Myocyte (in vitro differentiated cells): ENCODE data around the gene TEX12. TPM values are rescaled to one million over a fixed set of nuclear protein-coding genes. Genes with fewer than 3 reads are reported as not detected.

Source experiments
- DNase-seq: peaks from one replicate; pipeline ENCODE4 v3.0.0-alpha.2; 2012; ENCODE audit warnings: low read depth
- total RNA-seq: library from RNA; depleted of rRNA; stranded (reverse); fragments of >200 nt; gene quantifications from 2 replicates; pipeline ENCODE4 v1.2.3, GENCODE V29; 2014

TEX12 gene
- total RNA-seq, 1 donor from 2014 or later = not detected

- DNase-seq = no peak
Observed at GRCh38 chr11:112211536-112211935, 44.4 kb downstream of the TEX12 start.

GRCh38 chr11:112212290-112212689, 45.1 kb downstream of the TEX12 start:
- no peak for DNase-seq

GRCh38 chr11:112212710-112213109, 45.5 kb downstream of the TEX12 start:
- DNase-seq = no peak

DNA sequence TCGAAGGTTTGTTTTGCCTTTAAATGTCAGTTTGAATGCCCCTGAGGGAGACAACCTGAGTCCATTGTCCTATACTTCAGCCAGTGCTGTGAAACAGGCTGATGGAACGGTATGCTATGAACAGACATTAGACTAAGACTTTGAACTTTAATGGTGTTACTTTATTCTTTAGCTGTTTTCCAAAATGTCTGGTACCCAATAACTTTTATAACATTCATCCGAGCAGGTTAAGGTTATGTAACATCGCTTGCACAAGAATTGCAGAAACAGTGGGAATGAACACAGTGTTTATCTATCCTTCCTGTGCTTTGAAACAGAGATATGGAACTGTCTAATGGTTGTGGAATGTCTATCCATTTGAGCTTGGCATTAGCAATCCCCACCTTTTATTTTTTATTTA, 46.6 kb downstream of the TEX12 start:
- DNase-seq = no peak

GRCh38 chr11:112215621-112216020, 48.4 kb downstream of the TEX12 start:
- DNase-seq = no peak

DNA sequence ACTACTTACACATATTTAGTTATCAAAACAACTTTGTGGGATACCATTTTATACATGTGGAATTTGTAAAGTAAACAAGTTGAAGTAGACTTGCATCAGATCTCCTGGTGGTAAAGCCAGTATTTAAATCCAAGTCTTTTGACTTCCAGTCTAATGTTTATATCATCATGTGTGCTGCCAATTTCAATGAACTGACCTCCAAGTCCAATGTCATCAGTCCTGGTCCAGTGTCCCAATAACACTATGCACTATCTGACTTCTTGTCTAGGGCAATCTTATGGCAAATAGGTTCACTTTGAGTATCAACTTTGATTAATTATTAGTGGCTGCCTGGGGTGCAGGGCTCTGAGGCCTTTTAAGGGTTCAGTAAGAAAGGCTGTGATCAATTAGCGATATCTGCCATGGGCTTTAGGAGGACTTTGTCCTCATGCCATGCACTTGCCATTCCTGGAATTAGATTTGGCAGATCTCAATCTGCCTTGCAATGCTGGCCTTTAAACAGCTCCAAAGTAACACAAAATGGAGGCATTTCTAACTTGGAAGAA, 49.5 kb downstream of the TEX12 start:
- DNase-seq = no peak

- peak; percentile 85 for DNase-seq
Observed at GRCh38 chr11:112219476-112220232, 52.5 kb downstream of the TEX12 start.

DNA sequence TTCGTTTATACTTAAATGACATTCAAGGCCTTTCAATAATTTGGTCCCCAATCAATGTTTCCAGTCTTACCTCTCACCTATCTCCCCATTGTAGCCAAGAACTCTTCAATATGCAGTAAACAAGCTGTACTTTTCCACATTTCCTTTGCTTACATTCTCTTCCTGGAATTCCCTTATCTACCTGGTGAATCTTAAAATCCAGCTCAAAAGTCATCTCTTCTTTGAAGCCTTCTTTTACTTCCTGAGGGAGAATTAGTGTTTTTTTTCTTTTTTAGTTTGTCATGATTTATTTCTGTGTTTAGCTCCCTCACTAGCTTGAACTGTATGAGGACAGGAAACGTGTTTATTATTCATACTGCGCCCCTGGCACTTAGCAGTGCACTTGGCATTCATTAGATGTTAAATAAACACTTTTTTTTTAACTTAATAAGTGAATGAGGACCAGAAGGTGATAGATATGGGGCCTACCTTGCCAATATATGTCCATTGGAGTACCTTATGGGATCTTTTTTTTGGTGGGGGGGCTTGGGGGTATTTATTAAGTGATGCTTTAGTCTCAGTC, 54.2 kb downstream of the TEX12 start:
- DNase-seq = no peak

Other genes starting within 250 kb of the TEX12 start
- 0.70 and 1.7 TPM in 2 replicates for gene C11orf52, start 248.5 kb upstream of the TEX12 start, total RNA-seq
- gene DIXDC1, start 230.0 kb upstream of the TEX12 start, total RNA-seq = 17.7 and 19.6 TPM in 2 replicates
- gene DLAT, start 142.0 kb upstream of the TEX12 start, total RNA-seq = 41.9 and 65.1 TPM in 2 replicates
- gene PIH1D2, start 93.4 kb upstream of the TEX12 start, total RNA-seq = 1.1 and 1.5 TPM in 2 replicates
- gene NKAPD1, start 93.1 kb upstream of the TEX12 start, total RNA-seq = 20.6 and 29.3 TPM in 2 replicates
- gene TIMM8B, start 80.6 kb upstream of the TEX12 start, total RNA-seq = 55.0 and 62.6 TPM in 2 replicates
- gene SDHD, start 80.5 kb upstream of the TEX12 start, total RNA-seq = 107 and 123 TPM in 2 replicates
- gene IL18, start 3.3 kb upstream of the TEX12 start, total RNA-seq = not detected in 2 replicates
- 0.80 and 0.99 TPM in 2 replicates for gene BCO2, start 8.1 kb downstream of the TEX12 start, total RNA-seq
- gene PTS, start 59.1 kb downstream of the TEX12 start, total RNA-seq = 27.9 and 32.8 TPM in 2 replicates
- not detected in 2 replicates for gene PLET1, start 93.5 kb downstream of the TEX12 start, total RNA-seq